ENCODE measurements around the gene PRCC.

GRCh38 chr1:156744786-156745419, 22.4 kb upstream of the PRCC start:
- no peak for TF ChIP-seq CTCF (IDR thresholded peaks at IDR 0.05)
- no peak for TF ChIP-seq POLR2A (IDR thresholded peaks at IDR 0.05)

Measured in uterus (tissue), 2 donors.